Activated CD4-positive, alpha-beta T cell treated with anti-CD3 and anti-CD28 coated beads, Interleukin-2, amount 50 U/mL, for 24 hours (primary cell): ENCODE measurements around the gene GNA12.
A peak's percentile ranks its signal among the peaks of the same experiment; 100 is the strongest.
"Not testable (repeated sequence)": the region's sequence is repeated elsewhere in the genome, so short reads cannot be mapped to it uniquely, and the experiment has no call there.

ENCODE experiments used
- DNase-seq, 2 donors: peaks; one replicate each; pipeline ENCODE4 v3.0.0-alpha.2; 2020; ENCODE audit warnings: low read depth in 1 of 2, low spot score in 1 of 2

The GNA12 gene

GRCh38 chr7:2864999-2865670 lies 21.0 kb upstream of the GNA12 start:
- peak; percentile 60 to 73 for DNase-seq

DNA sequence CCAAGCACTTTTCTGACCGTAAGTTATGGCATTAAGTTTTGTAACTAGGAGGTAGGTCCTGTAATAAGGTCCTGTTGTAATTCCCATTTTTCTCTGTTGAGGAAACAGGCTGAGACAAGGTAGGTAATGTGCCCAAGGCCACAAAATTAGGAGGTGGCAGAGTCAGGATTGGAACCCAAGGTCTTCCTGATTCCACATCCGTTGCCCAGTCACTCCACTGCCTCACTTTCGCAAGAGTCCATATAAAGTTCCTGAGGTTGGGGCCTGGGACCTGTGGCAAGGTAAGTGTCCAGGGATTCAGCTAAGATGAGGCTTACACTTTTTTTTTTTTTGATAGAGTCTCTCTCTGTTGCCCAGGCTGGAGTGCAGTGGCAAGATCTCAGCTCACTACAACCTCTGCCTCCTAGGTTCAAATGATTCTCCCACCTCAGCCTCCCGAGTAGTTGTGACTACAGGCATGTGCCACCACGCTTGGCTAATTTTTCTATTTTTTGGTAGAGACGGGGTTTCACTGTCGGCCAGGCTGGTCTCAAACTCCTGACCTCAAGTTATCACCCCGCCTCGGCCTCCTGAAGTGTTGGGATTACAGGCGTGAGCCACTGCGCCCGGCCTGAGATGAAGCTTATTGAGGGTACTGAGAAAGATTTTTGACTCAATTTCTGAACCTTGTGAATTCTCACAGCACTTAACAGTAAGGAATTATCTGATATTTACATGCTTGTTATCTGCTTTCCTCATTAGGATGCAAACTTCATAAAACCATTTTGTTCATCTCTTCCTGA lies 20.3 kb upstream of the GNA12 start:
- DNase-seq: no peak

- DNase-seq: peak; percentile 33 to 66
Observed at GRCh38 chr7:2863461-2864066, 19.5 kb upstream of the GNA12 start.

DNA sequence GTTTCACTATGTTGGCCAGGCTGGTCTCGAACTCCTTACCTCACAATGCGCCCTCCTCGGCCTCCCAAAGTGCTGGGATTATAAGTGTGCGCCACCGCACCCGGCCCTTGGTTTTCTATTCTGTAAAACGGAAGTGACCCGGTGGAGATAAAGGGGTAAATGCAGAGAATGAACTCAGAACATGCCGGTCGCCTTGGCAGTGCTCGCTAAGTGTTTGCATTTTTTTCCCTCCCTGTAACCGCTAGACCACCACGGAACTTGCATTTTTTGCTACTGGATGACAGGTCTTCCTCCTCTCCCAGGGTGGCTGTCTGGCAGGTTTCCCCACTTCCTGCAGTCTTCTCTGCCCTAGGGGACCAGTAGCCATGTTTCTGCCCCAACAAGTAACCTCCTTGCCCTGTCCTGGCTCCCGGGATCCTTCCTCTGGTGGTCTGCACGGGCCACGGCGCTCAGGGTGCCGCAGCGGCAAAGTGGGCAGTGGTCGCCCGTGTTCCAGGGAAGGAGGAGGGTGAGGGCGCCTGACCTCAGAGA lies 18.8 kb upstream of the GNA12 start:
- no peak for DNase-seq

GRCh38 chr7:2861509-2861908 lies 17.4 kb upstream of the GNA12 start:
- DNase-seq: no peak

DNA sequence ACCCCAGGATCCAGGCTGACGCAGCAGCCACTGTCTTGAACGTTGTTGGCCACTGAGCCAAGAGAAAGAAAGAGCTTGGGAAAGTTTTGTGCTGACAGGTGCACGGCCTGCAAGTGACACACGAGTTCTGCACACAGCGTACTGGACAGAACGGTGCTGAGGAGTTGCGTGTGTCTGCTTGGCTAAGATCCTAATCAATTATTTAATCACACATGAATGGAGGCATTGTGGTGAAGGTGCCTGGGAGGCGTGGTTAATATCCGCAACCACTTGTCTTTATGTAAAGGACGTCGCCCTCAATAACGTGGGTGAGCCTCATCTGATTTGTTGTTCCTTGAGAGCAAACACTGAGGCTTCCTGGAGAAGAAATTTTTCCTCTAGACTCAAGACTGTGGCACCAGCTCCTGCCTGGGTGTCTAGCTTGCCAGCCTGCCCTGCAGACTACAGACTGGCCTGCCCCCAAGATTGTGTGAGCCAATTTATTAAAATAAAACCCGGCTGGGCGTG lies 16.6 kb upstream of the GNA12 start:
- DNase-seq: no peak

DNA sequence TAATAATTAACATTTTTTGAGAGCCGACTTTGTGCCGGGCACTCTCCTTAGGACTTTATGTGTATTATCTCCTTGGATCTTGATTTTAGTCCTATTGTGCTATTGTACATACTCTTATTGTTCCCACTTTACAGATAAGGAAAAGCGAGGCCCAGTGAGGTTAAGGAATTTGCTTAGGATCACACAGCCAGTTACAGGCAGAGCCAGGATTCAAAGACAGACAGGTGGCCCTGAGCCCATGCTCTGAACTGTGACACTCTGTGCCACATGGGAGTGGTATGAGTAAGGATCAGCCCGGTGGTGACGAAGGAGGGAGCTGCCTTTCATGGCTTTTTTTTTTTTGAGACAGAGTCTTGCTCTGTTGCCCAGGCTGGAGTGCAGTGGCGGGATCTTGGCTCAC lies 15.8 kb upstream of the GNA12 start:
- DNase-seq: no peak

DNA sequence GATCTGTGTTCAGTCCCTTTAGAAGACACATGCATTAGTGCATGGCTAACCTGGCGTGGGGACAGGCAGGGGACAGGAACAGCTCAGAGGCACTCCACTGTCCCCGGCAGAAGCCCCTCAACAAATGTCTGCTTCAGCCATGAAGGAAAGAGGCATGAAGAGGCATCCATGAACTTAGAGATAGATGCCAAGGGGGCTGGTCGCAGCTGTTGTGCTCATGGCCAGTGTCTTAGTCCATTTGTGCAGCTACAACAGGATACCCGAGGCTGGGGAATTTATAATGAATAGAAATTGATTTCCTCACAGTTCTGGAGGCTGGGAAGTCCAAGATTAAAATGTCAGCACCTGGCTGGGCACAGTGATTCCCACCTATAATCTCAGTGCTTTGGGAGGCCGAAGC lies 14.5 kb upstream of the GNA12 start:
- DNase-seq: no peak

DNA sequence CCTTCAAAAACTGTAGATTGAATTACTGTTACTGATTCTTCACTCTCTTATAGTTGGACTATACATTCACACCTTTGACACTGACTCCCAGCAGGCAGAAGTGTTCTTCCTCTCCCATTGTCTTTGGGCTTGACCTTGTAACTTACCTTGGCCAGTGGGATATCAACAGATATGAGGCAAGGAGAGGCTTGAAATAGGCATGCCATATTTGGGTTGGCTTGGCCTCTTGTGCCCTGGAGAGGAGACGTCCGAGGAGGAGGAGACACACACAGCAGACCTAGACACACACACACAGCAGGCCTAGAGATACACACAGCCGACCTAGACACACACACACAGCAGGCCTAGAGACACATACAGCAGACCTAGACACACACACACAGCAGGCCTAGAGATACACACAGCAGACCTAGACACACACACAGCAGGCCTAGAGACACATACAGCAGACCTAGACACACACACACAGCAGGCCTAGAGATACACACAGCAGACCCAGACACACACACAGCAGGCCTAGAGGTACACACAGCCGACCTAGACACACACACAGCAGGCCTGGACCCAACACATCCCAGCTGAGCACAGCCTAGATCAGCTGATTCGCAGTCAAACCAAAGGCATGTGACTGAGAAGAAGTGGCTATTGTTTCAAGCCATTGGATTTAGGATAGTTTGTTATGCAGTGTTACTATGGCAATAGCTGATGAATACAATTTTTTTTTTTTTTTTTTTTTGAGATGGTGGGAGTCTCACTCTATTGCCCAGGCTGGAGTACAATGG lies 12.5 kb upstream of the GNA12 start:
- no peak for DNase-seq

DNA sequence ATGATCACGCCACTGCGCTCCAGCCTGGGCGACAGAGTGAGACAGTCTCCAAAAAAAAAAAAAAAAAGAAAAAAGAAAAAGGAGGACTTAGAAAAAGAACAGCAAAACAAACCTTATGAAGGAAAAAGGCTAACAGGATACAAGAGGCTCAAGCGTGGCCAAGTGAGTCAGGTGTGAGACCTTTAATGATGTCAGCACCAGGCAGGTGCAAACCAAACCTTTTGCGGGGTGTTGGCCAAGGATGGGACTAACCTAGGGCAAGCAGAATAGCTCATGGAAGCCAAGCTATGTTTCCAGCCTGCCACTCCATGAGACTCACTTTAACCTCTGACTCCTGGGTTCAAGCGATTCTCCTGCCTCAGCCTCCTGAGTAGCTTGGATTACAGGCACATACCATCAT lies 11.3 kb upstream of the GNA12 start:
- no peak for DNase-seq

DNA sequence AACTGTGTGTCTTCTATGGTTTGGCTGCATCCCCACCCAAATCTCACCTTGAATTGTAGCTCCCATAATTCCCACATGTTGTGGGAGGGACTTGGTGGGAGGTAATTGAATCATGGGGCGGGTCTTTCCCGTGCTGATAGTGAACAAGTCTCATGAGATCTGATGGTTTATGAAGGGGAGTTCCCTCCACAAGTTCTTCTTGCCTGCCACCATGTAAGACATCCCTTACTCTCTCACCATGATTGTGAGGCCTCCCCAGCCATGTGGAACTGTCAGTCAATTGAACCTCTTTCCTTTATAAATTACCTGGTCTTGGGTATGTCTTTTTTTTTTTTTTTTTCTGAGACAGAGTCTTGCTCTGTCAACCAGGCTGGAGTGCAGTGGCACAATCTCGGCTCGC lies 9.4 kb upstream of the GNA12 start:
- DNase-seq: not testable (repeated sequence)

DNA sequence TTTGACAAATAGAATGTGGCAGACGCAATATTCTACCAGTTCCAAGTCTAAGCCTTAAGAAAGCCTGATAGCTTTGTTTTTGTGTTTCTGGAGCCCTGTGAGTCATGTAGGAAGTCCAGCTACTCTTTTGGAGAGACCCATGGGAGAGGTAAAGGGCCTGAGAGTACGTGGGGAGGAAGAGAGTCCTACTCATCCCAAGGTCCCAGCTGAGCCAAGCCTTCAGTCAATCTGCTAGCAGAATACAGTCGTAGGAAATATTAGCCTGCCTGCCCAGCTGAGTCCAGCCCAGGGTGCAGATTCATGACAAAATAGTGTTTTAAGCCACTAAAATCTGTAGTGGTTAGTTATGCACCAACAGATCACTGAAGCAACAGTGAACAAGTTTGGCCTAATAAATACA lies 9.0 kb upstream of the GNA12 start:
- no peak for DNase-seq

GRCh38 chr7:2851497-2851896 lies 7.4 kb upstream of the GNA12 start:
- no peak for DNase-seq

GRCh38 chr7:2849941-2850766 lies 6.0 kb upstream of the GNA12 start:
- no peak for DNase-seq

GRCh38 chr7:2845034-2845592 lies 1.0 kb upstream of the GNA12 start:
- DNase-seq: no peak

DNA sequence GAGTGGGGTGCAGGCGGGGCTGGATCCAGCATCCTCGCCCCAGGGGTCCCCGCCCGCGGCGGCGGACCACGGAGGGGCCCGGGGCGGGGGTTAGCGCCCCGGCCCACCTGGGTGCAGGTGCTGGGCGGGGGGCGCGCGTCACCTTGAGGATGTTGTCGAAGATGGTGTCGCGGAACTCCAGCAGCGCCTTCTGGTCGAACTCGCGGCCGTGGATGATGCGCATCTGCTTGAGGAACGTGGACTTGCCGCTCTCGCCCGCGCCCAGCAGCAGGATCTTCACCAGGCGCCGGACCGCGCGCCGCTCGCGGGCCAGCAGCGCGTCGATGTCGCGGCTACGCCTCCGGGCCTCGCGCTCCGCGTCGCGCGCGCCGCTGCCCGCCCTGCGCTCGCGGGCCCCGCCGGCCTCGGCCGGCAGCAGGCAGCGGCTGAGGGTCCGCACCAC lies 376 bp downstream of the GNA12 start:
- no peak for DNase-seq

GRCh38 chr7:2843191-2843685 lies 870 bp downstream of the GNA12 start:
- no peak for DNase-seq

- no peak for DNase-seq
Observed at GRCh38 chr7:2841907-2842306, 2.2 kb downstream of the GNA12 start.

DNA sequence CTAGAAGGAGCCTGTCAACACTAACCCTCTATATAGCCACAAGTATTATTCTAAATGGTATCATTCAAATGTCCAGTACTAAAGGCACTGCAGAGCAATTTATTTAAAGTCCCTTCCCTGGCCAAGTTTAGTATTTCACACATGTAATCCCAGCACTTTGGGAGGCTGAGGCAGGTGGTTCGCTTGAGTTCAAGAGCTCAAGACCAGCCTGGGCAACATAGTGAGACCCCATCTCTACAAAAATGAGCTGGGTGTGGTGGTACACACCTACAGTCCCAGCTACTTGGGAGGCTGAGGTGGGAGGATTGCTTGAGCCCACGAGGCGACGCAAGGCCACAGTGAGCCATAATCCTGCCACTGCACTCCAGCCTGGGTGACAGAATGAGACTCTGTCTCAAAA lies 3.6 kb downstream of the GNA12 start:
- DNase-seq: no peak
